ENCODE results near the gene ZNF423.
"Not testable (repeated sequence)": the region's sequence is repeated elsewhere in the genome, so short reads cannot be mapped to it uniquely, and the experiment has no call there.

ZNF423 gene

DNA sequence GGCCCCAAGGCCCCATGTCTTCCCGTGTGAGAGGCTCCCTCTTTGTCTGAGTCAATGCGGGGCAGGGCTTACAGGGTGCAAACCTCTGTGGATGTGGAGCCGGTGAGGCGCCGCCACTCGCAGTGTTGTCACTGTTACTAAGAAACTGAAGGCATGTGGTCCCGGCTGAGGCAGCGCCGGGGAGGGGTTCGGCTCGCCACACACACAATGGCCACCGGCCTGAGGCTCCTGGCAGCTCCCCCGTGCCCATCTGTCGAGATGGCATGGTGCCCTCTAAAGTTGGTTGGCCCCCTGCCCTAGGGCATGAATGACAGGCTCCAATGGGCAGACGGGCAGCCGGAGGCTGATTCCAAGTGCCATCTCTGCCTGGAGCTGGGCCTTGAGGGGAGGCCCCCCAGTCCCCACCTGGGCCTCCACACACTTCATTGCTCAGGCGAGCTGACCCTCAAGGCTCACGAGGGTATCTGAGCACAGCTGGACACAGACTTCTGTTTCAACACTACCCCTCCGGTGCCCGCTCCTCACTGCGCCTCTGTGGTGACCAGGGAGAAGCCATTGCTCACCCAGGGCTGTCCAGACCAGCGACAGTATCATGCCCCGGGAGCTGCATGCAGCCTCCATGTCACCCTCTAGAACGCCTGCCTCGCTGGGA lies 345.1 kb downstream of the ZNF423 start:
- no peak for DNase-seq (ENCODE audit: low read depth)

DNA sequence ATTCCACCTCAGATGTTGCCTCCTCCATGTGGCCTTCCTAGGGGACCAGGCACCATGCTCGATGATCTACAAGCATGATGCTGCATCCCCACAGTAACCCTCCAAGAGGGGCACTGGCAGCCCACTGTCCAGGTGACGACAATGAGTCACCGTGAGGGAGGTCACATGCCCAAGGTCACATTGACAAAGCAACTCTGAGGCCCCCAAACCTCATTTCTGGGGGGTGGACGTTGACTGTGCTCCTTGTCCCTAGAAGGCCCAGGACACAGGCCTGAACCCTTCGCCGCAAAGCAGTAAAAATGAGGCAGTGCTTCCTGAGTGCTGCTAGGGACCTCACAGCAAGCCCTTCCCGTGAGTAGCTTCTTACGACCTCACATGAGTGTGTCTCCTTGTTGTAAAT lies 345.8 kb downstream of the ZNF423 start:
- DNase-seq (ENCODE audit: low read depth), result no peak

DNA sequence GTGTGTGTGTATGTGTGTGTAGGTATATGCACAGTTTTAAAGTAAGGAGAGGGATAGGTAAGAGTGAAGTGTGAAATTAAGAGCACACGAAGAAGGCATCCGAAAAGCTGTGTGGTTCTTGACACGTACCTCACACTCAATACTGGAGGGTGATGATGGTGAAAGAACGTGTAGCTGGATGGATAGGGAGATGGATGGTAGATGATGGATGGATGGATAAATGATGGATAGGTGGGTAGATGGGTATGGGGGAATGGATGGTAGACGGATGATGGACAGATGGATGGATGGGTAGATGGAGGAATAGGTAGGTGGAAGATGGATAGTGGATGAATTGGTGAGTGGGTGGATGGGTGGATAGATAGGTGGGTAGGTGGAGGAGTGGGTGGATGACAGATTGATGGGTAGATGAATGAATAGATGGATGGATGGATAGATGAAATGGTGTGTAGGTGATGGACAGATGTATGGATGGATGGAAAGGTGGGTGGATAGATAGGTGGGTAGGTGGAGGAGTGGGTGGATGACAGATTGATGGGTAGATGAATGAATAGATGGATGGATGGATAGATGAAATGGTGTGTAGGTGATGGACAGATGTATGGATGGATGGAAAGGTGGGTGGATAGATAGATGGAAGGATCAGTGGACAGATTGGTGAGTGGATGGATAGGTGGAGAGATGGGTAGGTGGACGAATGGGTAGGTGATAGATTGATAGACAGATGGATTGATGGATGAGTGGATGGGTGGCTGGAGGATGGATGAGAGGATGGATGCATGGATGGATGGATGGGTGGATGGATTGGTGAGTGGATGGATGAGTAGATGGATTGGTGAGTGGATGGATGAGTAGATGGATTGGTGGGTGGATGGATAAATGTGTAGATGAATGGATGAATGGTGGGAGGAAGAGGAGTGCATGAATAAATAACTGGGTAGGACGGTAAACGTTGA lies 349.6 kb downstream of the ZNF423 start:
- DNase-seq (ENCODE audit: low read depth), result not testable (repeated sequence)

DNA sequence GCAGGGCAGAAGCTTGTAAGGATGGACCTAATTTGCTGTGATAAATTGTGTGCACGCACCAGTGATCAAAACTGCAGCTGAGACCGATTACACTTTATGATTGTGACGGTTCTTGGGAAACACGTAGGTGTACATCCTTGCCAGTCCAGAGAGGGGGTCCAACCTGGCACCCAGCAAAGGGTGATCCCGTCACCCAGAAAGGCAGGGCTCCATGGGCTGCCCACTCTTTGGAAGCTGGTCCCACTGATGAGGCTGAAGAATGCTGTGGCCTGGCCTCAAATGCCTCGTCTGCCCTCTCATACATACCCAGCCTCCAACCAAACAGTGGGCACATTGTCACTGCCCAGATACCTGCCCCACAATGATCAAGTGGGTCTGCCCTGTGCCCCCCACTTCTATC lies 350.4 kb downstream of the ZNF423 start:
- DNase-seq (ENCODE audit: low read depth), result no peak

DNA sequence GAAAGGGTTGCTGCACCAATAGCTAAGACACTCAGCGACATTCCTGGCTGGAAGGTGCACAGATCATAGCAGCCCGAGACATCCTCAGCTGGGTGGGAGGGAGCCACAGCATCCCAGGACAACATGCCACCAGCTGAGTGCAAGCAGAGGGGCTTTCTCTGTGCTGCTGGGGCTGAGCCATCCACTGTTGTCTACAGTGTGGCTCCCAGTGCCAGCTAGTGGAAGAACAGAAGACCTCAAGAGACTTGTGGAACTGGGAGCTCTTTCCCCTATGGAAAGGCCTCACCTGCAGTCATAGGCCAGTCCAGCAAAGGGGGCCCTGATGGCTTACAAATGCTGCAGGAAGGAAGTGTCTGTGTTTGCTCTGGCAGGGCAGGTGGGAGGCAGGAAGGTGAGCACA lies 351.3 kb downstream of the ZNF423 start:
- DNase-seq (ENCODE audit: low read depth), result no peak

DNA sequence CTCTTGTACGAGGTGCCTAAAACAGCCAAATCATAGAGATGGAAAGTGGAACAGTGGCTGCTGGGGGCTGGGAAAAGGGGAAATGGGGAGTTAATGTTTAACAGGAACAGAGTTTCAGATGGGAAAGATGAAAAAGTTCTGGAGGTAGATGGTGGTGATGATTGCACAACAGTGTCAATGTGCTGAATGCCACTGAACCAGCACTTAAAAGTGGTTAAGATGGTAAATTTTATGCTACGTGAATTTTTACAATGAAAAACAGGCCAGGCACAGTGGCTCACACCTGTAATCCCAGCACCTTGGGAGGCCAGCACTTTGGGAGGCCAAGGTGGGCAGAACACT lies 351.9 kb downstream of the ZNF423 start:
- no peak for DNase-seq (ENCODE audit: low read depth)

DNA sequence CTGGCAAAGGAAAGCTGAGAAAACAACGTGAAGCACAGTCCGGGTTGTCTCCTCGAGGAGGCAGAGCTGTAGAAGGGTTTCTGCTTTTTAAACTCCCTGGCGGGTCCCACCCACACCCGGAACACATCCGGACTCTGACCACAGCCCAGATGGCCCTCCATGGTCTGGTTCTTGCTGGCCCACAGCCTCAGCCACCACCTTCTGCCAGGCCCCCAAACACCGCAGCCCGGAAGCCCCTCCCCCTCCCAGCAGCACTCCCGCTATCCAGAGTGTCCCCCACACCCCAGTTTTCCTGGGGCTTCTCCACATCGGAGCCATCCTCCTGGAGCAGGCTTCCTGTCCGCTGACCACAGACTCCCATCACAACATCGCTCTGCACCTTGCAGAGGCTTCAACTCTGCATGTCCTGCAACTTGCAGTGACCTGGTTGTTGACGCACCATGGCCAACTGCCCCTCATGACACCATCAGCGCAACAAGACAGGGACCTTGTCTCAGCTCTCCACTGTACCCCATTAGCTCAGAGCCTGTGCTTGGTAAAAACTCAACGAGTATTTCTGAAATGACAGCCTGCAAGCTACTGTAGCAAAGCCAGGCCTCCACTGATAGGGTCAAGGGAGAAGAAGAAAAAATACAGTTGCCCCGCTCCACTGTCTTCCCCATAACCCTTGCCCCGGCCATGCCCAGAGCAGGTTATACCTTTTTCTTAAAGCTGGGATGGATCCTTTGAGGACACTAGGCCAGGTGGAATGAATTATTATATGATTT lies 352.5 kb downstream of the ZNF423 start:
- no peak for DNase-seq (ENCODE audit: low read depth)

DNA sequence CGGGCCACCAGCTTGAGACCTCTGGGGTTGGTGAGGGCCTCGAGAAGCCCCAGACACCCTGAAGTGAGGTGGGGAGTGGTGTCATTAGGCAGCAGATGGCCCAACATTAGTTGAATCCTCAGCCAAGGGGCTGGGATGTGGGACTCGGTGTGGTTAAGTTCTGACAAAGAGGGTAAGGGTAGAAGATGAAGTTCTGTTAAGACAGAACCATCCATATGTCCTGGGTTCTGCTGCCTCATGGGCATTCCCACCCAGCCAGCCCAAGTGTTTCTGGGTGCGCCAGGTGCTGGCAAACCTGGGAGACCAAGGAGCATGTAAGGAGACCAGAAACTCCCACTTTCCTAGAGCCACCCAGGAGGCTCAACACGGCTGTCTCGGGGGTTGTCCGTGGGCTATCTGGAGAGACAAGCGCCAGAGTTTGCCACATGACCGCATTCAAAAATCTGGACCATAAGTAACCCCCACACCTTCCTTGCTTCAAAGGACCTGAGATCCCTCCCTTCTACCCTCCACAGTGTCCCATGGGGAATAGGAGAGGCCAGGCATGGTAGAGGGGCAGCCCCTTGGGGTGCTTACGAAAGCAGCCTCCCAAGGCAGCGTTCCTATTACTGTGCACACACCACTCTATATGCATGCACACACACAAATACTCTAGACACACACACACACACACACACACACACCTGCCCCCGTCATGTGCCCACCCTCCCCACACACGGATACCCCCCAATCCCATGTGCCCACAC lies 353.6 kb downstream of the ZNF423 start:
- DNase-seq (ENCODE audit: low read depth), result no peak

DNA sequence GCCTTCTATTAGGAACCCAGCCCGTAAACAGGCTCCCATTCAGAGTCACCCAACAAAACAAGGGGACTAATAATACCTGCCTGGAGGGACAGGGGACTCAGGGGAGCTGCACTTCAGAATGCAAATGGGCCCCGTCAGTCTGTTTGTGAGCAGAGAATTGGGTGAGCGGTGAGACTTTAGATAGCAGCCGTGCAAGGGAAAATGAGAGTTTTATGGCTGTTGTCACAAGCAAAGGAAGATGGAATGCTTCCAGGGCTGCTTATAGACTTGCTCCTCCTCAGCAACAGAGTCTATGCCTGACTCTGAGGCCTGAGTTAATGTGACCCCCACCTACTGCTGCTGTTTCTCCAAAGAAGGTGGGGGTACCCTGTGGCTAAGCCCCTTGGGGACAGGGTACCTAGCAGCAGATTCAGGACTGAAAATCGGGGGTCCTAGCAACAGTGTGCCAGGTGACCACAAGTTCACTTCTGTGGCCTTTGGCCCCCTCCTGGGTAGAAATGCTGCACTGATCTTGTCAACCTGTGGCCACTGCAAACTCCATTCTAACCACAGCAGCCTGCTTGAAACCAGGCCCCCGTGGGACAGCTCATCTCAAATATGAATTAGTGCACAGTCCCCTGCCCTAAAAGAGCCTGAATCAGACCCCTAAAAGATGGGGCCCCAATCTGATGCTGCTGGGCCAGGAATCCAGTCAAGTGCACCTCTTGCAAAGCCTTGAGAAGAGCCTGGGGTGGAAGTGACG lies 355.9 kb downstream of the ZNF423 start:
- DNase-seq (ENCODE audit: low read depth), result no peak

DNA sequence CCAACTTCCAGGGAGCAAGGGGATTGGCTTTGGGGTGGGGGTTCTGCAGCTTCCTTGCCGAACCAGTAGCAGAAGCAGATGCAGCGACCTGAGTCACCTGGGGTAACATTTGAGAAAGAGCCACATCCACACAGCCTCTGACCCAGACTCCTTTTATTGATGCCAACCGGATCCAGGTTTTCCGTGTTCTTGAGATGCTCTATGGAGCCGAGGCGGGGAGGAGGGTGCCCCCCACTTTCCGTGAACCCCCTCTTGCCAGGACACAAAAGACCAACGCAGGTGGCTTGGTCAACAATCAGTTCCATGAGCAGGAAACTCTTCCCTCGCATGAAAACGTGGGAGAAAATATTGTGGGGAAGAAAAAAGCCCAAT lies 356.5 kb downstream of the ZNF423 start:
- DNase-seq (ENCODE audit: low read depth), result no peak

DNA sequence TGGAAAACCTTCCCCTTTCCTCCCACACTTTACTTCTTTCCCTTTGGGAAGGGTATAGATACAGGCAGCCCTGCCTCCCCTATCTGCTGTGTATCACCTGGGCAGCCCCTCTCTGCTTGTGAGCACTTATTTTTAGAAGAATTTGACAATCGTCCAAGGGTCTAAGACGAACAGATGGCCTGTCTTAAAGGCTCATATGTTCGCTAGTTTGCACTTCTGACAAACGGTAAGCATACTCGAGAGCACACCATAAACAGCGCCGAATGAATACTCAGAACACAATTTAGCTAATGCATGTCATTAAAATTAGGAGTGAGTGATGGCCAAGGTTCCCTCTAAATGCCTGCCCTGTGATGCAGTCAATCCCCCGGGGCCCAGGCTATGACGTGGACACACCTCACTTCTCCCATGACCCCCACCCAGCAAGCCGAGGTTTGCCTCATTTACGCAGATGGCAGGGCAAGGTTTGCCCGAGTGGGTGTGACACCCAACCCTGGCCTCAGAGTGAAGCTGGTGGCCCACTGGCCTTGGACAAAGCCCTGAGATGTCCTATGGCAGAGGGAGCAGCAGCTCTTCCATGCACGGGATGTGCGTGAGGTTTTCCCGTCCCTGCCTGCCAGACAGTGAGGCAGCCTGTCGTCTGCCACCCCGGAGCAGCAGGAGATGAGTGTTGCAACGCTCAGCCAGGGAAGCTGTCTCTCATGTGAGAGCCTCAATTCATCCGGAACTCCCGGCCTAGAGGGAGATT lies 357.1 kb downstream of the ZNF423 start:
- DNase-seq (ENCODE audit: low read depth), result no peak

DNA sequence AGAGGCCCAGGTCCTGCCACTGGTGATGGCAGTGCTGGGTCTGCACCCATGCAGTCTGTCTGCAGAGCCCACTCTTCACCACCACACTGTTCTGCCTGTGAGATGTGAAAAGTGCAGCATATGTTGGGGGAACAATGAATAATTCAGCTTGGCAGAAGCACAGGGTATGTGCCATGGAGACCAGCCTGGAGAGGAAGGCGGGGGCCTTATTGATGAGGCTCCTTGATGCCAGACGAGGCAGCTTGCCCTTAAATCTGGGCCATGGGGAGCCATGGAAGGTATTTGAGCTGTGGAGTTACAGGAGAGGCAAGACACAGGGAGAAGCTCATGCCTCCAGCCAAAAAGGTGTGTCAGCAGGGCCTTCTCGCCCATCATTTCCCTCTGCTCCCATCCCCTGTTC lies 357.6 kb downstream of the ZNF423 start:
- no peak for DNase-seq (ENCODE audit: low read depth)

DNA sequence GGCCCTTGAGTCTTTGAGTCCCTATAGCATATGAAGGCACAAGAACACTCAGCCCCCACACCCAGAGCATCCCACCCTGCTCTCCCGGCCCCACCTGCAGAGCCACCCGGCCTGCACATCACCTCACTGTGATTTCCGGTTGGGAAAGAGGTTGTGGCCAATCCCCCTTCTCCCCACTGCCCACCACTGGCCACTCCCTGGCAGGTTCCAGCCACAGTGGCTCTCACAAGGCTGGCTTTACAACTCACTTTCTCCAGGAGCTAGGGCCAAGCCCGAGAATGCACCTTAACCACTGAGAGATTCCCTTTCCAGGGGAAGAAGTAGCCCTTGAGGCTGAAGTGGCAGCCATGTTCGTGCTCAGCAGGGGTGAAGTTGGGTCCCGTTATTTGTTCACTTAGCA lies 358.4 kb downstream of the ZNF423 start:
- no peak for DNase-seq (ENCODE audit: low read depth)

DNA sequence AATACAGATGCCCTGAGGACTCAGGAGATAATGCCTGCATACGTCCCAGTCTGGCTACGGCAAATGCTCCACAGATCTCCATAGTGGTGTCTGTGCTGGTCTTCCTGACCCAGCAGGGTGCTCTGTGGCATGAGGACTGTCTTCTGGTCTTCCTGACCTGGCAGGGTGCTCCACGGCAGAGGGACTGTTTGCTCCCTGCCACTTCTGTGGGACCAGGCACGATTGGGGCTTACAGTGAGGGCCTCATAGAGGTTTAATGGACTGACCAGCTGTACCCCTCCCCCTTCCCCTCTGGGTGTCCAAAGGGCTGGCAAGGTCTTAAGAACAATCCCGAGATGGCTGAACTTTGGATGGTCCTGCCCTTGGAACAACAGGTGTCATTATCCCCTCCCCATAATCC lies 359.3 kb downstream of the ZNF423 start:
- DNase-seq (ENCODE audit: low read depth), result no peak

DNA sequence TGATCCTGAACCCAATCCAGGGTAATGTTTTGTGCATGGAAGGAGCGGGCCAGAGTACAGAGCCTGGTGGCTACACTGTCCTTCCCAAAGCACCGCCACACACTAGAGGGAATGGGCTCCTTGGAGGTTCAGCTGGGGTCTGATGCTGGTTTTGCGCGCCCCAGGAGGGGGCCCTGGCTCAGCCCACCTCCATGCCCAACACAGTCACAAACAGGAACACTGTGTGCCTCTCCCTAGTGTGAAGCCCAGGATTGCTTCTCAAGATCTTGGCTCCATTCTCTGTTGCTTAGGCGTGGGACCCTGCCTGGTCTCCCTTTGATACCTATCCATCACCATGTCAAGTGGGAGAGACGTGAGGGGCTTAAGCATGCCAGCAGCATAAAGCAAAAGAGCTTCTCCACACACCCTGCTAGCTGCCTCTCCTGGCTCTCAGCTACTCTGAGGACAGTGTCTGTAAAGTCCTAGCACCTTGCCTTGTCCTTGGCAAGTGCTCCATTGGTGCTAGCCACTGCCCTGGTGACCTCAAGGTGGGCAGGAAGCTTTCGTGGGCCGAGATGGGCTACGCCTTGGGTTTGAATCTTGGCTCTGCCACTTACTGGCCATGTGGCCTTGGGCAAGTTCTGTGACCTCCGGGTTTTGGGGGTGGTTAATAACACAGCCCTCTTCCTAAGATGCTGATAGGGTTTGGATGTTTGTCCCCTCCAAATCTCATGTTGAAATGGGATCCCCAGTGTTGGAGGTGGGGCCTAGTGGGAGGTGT lies 360.1 kb downstream of the ZNF423 start:
- DNase-seq (ENCODE audit: low read depth), result no peak

DNA sequence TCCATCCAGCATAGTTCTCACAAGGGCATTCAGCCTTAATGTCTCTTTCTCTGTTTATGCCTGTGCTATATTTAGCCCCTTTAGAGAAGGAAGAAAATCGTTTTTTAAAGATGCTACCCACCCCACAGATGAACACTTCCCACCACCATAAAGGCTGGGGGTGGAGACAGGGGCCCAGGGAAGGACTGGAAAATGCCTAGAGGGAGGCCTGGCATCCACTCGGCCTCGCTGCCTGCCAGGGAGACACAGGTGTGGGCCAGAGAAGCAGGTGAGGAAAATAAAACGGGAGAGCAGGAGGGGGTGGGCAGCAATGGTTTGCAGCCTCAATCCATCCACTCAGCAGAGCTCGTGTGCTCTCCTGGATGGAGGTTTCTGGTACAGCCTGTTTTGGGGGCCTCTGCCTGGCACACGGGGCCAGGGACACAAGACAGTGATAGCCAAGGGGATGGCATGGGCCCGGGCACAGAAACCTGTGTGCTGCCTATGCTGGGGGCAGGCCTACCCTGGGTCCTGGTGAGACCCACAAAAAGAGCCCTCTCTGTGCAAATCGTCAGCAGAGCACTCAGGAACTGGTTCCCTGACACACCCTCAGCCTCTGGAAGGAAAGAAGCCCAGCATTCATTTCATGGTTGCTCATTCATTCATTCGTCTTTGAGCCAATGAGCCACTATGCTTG lies 360.9 kb downstream of the ZNF423 start:
- no peak for DNase-seq (ENCODE audit: low read depth)

DNA sequence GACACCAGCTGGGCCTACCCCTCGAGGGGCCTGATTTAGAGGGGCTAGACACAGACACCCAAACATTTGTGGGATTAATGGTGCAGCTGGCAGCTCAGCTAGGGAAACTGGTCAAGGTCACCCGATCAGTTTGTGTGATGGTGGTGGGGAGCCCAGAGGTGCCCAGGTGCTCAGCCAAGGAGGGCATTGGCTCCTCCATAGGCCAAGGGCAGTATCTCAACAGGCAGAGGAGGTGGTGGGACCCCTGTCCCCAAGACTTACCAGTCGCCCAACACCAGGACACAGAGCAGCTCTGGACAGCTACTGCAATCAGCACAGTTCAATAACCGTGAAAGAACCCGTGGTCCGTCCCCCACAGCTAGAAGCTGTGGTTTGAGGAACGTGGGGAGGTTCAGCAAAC lies 361.4 kb downstream of the ZNF423 start:
- DNase-seq (ENCODE audit: low read depth), result no peak

DNA sequence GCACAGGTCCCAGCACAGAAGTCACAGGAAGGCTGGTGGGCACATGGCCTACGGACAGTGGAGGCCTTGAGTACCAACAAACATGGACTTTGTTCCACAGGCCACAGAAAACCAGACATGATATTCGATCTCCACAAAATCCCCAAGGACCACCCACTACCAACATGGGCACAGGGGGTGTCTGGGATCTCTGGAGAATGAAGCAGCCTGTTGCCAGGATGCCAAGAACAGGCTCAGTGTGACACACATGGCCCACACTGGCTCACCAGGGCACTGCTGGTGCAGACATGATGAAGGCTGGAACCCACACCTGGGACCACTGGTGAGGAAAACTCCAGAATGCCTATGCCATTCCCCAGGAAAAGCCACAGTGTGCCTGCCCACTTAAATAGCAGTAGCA lies 362.1 kb downstream of the ZNF423 start:
- no peak for DNase-seq (ENCODE audit: low read depth)

DNA sequence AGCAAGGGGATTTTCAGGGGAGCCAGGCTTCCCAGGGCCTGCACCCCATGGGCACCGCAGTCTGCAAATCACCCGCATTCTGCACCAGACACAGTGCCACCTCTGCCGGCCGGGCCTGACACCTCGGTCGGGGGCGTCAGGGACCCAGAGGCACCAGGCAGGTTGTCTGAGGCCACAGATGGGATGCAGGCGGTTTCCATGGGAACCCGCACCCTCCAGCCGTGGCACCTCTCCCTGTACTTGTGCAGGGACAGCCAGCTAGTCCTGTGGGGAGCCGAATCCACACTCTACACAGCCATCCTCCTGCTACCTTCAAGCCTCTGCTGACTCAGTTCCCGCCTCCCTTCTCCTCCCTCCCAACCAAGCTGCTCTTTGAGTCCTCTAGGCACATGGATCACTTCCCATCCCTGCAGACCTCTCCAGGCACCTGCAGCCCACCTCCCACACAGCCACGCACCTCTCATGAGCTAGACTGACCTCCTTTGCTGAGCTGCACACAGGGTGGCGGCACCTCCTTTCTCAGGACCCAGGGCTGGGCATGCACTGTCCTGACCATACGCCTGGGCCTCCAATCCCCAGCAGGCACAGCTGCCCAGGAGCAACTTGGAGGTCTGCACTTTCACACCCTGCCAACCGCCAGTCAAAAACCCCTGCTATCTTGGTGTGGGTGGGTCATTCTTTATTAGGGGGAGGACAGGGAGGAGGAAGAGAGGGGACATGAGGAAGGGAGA lies 362.9 kb downstream of the ZNF423 start:
- DNase-seq (ENCODE audit: low read depth), result no peak
